Fibroblast of pulmonary artery (primary cell): Measurements from ENCODE around the gene LIME1.

ENCODE experiments used
- DNase-seq: peaks from one replicate; pipeline ENCODE4 v3.0.0-alpha.2; 2010; ENCODE audit warnings: low read depth
- H3K4me3 ChIP-seq: replicated peaks from 2 replicates; pipeline ENCODE4 v1.5.1; 2011; ENCODE audit warnings: low read depth, mild to moderate bottlenecking, control low read depth, low read length, moderate library complexity
- CTCF ChIP-seq: IDR thresholded peaks from 2 replicates; pipeline ENCODE4 v1.5.1; 2011; ENCODE audit warnings: mild to moderate bottlenecking, control low read depth, low read length, inconsistent platforms; ENCODE audit errors: missing control alignments

LIME1 gene

GRCh38 chr20:63694584-63695423 is 41.7 kb upstream of the LIME1 start:
- no peak for DNase-seq
- no peak for TF ChIP-seq CTCF
- no peak overlapping the region for H3K4me3 ChIP-seq

GRCh38 chr20:63695424-63696305 is 40.8 kb upstream of the LIME1 start:
- DNase-seq: no peak
- TF ChIP-seq CTCF: no peak
- H3K4me3 ChIP-seq: no peak overlapping the region

GRCh38 chr20:63696306-63696627 is 40.2 kb upstream of the LIME1 start:
- peak overlapping the region; percentile 43 for H3K4me3 ChIP-seq
- no peak for TF ChIP-seq CTCF
- DNase-seq: no peak

GRCh38 chr20:63696628-63697356 is 39.7 kb upstream of the LIME1 start, which contains the start of gene TNFRSF6B:
TSS of gene TNFRSF6B (plus strand) at chr20:63696652. CDS start at chr20:63696768, 116 bp downstream.
- DNase-seq: no peak
- TF ChIP-seq CTCF: no peak
- H3K4me3 ChIP-seq: peak within 1 kb of the TSS; percentile 43

GRCh38 chr20:63697357-63697867 is 39.1 kb upstream of the LIME1 start:
- H3K4me3 ChIP-seq: peak overlapping the region; percentile 43
- no peak for TF ChIP-seq CTCF
- no peak for DNase-seq

- DNase-seq: no peak
- H3K4me3 ChIP-seq: no peak overlapping the region
- TF ChIP-seq CTCF: no peak
Observed at GRCh38 chr20:63697868-63698545, 38.5 kb upstream of the LIME1 start.
